ENCODE results near the gene ABCA7. TPM values are rescaled to one million over a fixed set of nuclear protein-coding genes. Genes with fewer than 3 reads are reported as not detected.

The ABCA7 gene
- total RNA-seq, 2 experiments from 2014 or later: 145 to 146 TPM

DNA sequence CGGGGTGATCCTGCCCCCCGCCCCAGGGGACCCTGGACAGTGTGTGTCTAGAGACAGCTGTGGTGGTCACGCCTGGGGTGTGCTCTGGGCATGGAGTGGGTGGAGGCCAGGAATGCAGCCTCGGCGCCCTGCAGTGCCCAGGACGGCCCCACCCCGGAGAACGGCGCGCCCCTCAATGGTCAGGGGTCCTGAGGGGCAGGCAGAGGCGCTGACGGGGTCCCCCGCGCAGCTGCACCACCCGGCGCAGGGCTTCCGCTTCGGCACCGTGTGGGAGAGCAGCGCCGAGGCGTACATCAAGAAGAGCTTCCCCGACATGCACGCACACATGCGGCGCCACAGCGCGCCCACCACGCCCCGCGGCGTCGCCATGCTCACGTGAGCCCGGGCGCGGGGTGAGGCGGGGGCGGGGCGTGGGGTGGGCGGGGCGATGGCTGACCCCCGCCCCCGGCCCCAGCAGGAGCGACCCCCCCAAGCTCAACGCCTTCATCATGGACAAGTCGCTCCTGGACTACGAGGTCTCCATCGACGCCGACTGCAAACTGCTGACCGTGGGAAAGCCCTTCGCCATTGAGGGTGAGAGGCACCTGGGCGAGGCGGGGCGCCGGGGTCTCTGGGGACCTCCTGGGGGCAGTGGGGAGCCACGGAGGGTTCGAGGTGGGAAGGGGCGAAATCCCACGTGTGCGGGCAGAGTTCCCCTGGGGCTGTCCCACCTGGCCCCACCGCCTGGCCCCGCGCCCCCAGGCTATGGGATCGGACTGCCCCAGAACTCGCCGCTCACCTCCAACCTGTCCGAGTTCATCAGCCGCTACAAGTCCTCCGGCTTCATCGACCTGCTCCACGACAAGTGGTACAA, 32.3 kb upstream of the ABCA7 start:
- Mint-ChIP-seq H3K27me3 (peaks cover 1% of the 10 kb centered on the region), H3K36me3 (peaks cover 3% of the 10 kb centered on the region), H3K4me1 (peaks cover 2% of the 10 kb centered on the region), H3K4me3 (no peak overlapping the region), H3K9me3 (no peaks in the 10 kb centered on the region), H3K27ac (no peak overlapping the region)
- ATAC-seq (ENCODE audit: low read depth) (no peak), DNase-seq (no peak)
- POLR2A ChIA-PET: no interaction called here

DNA sequence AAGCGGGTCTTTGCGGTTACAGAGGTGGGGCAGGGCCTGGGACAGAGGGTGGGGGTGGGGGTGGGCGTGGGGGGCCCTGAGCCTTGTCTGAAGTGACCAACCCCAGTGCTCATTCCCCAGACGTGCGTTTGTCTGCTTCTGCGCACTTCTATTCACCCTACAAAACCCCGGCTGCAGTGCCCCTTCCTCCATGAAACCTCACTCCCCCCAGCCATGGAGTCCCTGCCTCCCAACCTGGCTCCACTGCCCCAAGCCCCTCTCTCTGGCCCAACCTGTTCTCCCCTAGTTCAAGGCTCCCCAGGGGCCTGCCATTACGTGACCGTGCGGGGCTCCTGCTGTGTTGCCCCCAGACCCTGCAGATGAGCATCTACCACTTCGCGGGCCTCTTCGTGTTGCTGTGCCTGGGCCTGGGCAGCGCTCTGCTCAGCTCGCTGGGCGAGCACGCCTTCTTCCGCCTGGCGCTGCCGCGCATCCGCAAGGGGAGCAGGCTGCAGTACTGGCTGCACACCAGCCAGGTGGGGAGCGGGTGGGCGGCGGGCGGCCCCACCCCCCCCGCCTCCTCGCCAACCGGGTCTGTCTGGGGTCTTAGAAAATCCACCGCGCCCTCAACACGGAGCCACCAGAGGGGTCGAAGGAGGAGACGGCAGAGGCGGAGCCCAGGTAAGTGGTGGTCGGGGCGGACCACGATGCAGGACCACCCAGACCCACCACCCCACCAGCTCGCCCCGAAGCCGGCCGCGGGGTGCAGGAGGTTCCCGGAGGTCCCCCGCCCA, 31.5 kb upstream of the ABCA7 start:
- peaks cover 2% of the 10 kb centered on the region for H3K4me1 Mint-ChIP-seq
- H3K9me3 Mint-ChIP-seq: no peaks in the 10 kb centered on the region
- peak overlapping the region; percentile 42 for H3K27ac Mint-ChIP-seq
- DNase-seq (no peak), ATAC-seq (ENCODE audit: low read depth) (peak; percentile 4)
- no peaks in the 10 kb centered on the region for H3K27me3 Mint-ChIP-seq
- no peak overlapping the region for H3K4me3 Mint-ChIP-seq
- peaks cover 3% of the 10 kb centered on the region for H3K36me3 Mint-ChIP-seq
- POLR2A ChIA-PET: no interaction called here

DNA sequence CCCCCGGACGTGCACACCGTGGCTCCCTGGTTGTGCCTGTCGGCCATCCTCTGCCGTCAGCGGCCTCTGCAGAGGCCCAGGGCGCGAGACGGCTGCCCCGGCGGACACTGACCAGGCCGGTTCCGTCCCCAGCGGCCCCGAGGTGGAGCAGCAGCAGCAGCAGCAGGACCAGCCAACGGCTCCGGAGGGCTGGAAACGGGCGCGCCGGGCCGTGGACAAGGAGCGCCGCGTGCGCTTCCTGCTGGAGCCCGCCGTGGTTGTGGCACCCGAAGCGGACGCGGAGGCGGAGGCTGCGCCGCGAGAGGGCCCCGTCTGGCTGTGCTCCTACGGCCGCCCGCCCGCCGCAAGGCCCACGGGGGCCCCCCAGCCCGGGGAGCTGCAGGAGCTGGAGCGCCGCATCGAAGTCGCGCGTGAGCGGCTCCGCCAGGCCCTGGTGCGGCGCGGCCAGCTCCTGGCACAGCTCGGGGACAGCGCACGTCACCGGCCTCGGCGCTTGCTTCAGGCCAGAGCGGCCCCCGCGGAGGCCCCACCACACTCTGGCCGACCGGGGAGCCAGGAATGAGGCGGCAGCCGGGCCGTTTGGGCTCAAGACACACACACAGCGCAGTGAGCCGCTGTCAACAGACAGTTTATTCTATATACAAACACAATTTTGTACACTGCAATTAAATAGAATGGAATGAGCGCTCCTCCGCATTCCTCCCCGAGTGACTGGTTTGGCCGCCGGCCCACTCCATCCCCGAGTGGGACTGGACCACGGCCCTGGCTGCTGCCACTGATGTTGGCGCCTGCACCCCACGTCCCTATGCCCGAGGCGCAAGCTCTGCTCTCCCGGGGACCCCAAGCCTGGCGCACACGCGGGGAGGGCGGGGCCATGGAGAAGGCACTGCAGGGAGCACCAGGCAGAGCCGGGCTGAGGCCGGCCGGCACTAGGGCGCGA, 30.6 kb upstream of the ABCA7 start:
- H3K9me3 Mint-ChIP-seq: no peaks in the 10 kb centered on the region

DNA sequence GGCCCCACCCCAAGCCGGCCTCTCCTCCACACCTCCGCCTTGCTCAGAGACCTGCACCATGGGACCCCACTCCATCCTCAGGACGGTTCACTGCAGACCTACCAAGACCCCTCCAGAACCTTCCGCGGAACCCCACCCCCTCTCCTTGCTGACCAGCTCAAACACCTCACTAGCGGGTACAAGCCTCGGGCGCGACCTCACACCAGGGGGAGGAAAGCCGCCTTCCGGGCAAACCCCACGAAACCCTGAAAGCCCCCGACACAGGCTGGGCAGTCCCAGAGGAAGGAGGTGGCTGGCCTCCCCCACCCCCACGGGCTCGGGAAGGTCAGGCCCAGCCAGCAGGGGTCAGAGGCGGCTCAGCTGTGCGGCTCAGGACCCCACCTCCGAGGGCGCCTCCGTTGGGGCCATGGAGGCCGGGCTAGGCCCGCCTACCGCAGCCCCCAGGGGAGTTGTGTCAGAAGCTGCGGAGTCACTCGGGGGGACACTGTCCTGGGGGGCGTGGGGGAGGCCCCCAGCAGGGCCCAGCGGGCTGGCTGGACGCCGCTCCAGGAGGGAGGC, 29.8 kb upstream of the ABCA7 start:
- Mint-ChIP-seq H3K27ac (no peak overlapping the region), H3K36me3 (peaks cover 3% of the 10 kb centered on the region), H3K4me1 (peaks cover 2% of the 10 kb centered on the region), H3K9me3 (no peaks in the 10 kb centered on the region), H3K4me3 (no peak overlapping the region), H3K27me3 (no peaks in the 10 kb centered on the region)
- POLR2A ChIA-PET: no interaction called here
- no peak for DNase-seq
- no peak for ATAC-seq (ENCODE audit: low read depth)

More for the DNA sequence above, 30.6 kb upstream of the ABCA7 start:
- Mint-ChIP-seq H3K36me3 (peaks cover 3% of the 10 kb centered on the region), H3K4me3 (no peak overlapping the region), H3K27ac (no peak overlapping the region), H3K4me1 (peaks cover 2% of the 10 kb centered on the region), H3K27me3 (no peaks in the 10 kb centered on the region)
- no peak for ATAC-seq (ENCODE audit: low read depth)
- POLR2A ChIA-PET: no interaction called here
- no peak for DNase-seq

DNA sequence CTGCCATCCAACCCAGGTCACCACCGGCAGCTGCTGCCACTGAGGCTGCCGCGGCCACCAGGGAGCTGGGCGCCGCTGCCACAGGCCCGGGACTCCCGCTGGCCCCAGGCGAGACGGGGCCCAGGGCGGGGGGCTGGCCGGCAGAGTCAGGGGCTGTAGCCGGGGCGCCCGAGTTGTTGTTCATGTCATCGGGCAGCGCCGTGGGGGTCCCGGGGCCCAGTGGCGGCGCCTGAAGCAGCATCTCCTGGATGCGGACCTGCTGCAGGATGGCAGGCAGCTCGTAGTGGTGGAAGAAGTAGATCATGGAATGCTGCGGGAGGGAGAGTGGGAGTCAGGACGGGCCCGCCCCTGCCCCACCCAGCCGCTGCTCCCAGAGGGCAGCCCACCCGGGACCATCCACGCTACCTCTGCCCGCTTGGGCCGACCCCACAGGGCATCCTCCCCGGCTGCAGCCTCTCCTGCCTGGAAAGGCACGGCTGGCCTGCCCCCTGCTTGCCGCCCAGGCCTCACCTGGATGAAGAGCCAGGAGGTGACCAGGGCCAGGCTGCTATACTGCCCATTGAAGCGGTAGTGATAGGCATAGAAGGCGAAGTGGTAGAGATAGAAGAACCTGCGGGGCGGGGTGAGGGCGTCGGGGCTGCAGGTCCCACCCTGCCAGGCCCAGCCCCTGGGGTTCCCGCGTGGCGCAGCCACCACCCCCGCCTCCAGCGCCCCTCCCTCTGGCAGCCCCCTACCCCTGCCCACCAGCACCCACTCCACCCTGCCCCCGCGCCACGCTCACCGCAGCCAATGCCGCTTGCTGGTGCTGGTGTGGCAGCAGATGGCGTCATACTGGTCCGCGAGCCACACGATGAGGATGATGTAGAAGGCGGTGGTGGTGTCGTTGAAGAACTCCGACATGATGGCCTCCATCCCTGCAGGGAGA, 29.1 kb upstream of the ABCA7 start:
- peaks cover 3% of the 10 kb centered on the region for H3K36me3 Mint-ChIP-seq
- no peak overlapping the region for H3K4me3 Mint-ChIP-seq
- DNase-seq: no peak
- ATAC-seq (ENCODE audit: low read depth): no peak
- H3K4me1 Mint-ChIP-seq: peaks cover 2% of the 10 kb centered on the region
- no peak overlapping the region for H3K27ac Mint-ChIP-seq
- no peaks in the 10 kb centered on the region for H3K9me3 Mint-ChIP-seq
- H3K27me3 Mint-ChIP-seq: no peaks in the 10 kb centered on the region
- POLR2A ChIA-PET: no interaction called here

DNA sequence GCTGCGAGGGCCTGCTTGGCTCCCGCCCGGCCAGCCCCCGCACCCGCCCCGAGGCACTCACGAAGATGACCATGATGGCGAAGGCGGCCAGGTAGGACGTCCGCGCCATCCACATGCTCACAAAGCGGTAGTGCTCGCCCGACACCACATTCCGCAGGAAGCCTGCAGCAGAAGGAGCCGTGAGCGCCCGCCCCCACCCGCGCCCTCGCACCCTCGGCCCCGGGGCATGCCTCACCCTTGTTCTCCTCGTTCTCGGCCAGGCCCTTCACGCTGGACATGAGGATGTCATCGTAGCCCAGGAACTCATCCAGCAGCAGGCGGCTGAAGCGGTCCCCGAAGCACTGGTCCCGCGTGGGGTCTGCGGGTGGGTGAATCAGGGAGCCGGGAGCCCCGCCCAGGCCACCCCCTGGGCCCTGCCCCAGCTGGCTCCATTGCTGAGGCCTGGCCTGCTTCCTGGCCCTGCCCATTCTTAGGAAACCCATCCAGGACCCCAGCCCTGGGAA, 28.0 kb upstream of the ABCA7 start:
- Mint-ChIP-seq H3K4me3 (no peak overlapping the region), H3K27ac (no peak overlapping the region), H3K4me1 (peaks cover 3% of the 10 kb centered on the region), H3K27me3 (no peaks in the 10 kb centered on the region), H3K36me3 (peaks cover 3% of the 10 kb centered on the region), H3K9me3 (no peaks in the 10 kb centered on the region)
- no peak for ATAC-seq (ENCODE audit: low read depth)
- DNase-seq: no peak
- POLR2A ChIA-PET: no interaction called here

DNA sequence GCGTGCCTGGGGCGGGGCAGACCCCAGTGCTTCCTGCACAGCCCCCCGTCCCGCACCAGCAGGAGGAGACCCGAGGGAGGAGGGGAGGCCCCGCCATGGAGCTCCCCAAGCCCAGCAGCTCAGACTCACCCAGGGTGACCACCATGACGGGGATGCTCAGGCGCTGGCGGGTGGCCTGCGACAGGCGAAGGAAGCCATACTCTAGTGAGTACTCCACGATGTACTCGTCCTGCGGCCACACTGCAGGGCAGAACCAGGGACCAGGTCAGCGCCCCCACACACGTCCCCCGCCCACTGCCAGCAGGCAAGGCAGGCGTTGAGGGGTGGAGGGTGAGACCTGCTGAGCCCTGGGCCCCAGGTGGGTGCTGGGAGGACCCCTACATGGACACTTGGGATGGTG, 27.6 kb upstream of the ABCA7 start:
- H3K4me3 Mint-ChIP-seq: no peak overlapping the region
- peaks cover 3% of the 10 kb centered on the region for H3K36me3 Mint-ChIP-seq
- DNase-seq (no peak), ATAC-seq (ENCODE audit: low read depth) (no peak)
- H3K27ac Mint-ChIP-seq: no peak overlapping the region
- H3K4me1 Mint-ChIP-seq: peaks cover 2% of the 10 kb centered on the region
- no peaks in the 10 kb centered on the region for H3K9me3 Mint-ChIP-seq
- POLR2A ChIA-PET: no interaction called here
- no peaks in the 10 kb centered on the region for H3K27me3 Mint-ChIP-seq

DNA sequence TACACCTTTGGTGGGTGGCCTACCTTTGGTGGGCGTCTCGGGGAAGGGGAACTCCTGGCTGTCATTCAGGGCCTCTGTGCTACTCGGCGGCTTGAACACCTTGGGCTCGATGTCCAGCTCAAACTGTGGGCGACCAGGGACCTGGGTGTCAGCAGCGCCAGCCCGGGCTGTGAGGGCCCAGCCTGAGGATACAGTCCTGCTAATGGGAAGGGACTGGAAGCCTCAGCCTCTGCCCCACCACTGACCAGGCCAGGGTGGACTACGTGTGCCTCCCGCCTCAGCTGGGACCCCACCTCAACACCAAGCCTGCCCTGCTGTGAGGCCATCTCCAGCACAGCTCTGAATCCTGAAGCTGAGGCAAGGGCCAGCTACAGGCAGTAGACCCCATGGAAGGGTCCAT, 26.7 kb upstream of the ABCA7 start:
- H3K27me3 Mint-ChIP-seq: no peaks in the 10 kb centered on the region
- DNase-seq: no peak
- peaks cover 9% of the 10 kb centered on the region for H3K4me1 Mint-ChIP-seq
- no peak overlapping the region for H3K4me3 Mint-ChIP-seq
- peaks cover 3% of the 10 kb centered on the region for H3K36me3 Mint-ChIP-seq
- no peaks in the 10 kb centered on the region for H3K9me3 Mint-ChIP-seq
- POLR2A ChIA-PET: no interaction called here
- H3K27ac Mint-ChIP-seq: no peak overlapping the region
- ATAC-seq (ENCODE audit: low read depth): no peak

DNA sequence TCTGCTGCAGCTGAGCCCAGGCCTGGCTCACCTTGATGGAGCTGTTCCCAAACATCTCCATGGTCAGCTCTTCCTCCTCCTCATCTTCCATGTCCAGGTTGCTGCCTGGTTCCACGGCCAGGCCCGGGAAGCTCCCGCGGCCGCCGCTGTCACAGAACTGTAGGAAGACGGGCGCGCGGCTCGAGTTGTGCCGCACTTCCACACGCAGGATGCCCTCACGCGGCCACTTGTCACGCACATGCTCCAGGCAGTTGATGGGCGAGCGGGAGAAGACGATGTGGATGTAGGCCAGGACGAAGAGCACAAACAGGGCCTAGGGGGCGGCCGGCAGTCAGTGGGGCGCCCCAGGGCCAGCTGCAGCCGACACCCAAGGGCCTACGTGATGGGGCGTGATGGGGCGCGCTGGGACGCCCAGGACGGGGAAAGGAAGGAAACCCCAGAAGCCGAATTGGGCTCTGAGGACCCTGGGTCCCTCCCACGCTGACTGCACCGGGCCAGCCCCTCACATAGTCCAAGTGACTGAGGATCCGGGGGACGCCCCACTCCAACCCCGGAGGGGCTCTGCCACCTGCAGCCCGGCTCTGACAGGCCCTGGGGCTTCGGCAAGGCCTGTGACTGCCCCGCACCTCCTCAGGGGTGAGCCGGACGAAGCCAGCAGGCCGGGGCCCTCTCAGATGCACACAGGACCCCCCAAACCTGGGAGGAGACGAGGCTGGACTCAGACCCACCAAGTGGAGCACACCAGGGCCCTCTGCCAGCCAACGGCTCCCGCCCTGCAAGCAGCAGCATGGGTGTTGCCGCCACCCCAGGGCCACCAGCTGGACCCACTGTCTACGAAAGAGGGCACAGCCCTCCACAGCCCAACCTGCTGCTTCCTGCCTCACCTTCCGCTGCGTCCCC, 25.5 kb upstream of the ABCA7 start:
- H3K36me3 Mint-ChIP-seq: peaks cover 3% of the 10 kb centered on the region
- no peak overlapping the region for H3K27ac Mint-ChIP-seq
- no peaks in the 10 kb centered on the region for H3K27me3 Mint-ChIP-seq
- peaks cover 11% of the 10 kb centered on the region for H3K4me1 Mint-ChIP-seq
- no peak for ATAC-seq (ENCODE audit: low read depth)
- POLR2A ChIA-PET: no interaction called here
- no peak for DNase-seq
- no peak overlapping the region for H3K4me3 Mint-ChIP-seq
- H3K9me3 Mint-ChIP-seq: no peaks in the 10 kb centered on the region

DNA sequence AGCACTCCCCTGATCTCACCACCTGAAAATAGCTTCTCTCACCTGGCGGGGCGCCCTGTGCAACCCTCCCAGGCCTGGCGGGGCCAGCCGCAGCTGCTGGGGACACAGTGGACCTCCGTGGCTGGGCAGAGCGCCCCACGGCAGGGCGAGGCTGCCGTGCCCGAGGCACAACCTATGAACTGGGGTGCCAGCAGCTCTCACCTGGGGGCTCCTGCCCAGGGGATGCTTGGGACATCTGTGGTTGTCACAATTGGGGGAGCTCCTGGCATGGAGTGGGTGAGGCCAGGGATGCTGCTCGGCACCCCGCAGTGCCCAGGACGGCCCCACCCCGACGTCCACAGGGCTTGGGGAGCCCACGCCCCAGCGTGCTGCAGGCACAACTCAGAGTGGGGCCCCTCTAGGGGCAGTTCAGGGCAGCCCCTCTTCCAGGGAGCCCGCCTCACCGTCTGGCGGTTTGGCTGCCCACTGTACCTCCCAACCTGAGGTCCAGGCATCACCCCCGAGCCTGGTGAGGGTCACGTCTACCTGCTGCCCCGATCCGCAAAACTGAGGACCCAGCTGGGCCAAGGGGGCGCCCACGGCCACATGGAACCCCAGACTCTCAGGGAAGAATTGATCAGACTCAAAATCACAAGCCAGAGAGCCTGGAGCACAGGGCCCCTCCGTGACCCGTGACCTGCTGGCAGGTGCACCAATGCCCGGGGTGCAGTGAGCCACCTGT, 24.7 kb upstream of the ABCA7 start:
- ATAC-seq (ENCODE audit: low read depth) (no peak), DNase-seq (no peak)
- no peaks in the 10 kb centered on the region for H3K9me3 Mint-ChIP-seq
- no peaks in the 10 kb centered on the region for H3K27me3 Mint-ChIP-seq
- H3K4me1 Mint-ChIP-seq: peaks cover 11% of the 10 kb centered on the region
- H3K36me3 Mint-ChIP-seq: peaks cover 4% of the 10 kb centered on the region
- H3K4me3 Mint-ChIP-seq: no peak overlapping the region
- no peak overlapping the region for H3K27ac Mint-ChIP-seq
- POLR2A ChIA-PET: interaction anchor here (0.6 kb wide), 1 partner anchor 70 kb away, joined by 3 read pairs; no protein-coding TSS in a partner anchor
